ENCODE measurements around the gene DEGS2. TPM values are rescaled to one million over a fixed set of nuclear protein-coding genes. Genes with fewer than 3 reads are reported as not detected.

DEGS2 gene
- total RNA-seq, 1 experiment from 2014 or later = 1.6 TPM

GRCh38 chr14:100104523-100105300, 54.7 kb downstream of the DEGS2 start:
- TF ChIP-seq NFE2L1 (CRISPR knock-in tag; IDR thresholded peaks at IDR 0.05) (no peak), NR1H2 (CRISPR knock-in tag; IDR thresholded peaks at IDR 0.05) (no peak), ZNF423 (CRISPR knock-in tag; IDR thresholded peaks at IDR 0.05) (no peak), ZNF317 (CRISPR knock-in tag; IDR thresholded peaks at IDR 0.05; ENCODE audit: borderline replicate concordance, low read depth) (no peak), GRHL2 (CRISPR knock-in tag; IDR thresholded peaks at IDR 0.05; ENCODE audit: insufficient replicate concordance, severe bottlenecking) (no peak)
- H3K4me1 Mint-ChIP-seq = peaks cover 18% of the 10 kb centered on the region
- ATAC-seq (no peak), DNase-seq (ENCODE audit: low spot score) (peak; percentile 29)
- no peaks in the 10 kb centered on the region for H3K36me3 Mint-ChIP-seq
- H3K27ac Mint-ChIP-seq = no peak overlapping the region
- CTCF ChIA-PET = interaction anchor here (0.7 to 1.3 kb wide), 9 partner anchors 20 to 713 kb away, joined by 3 to 8 read pairs (median 4); no protein-coding TSS in a partner anchor
- POLR2A ChIA-PET = interaction anchor here (0.6 kb wide), 1 partner anchor 51 kb away, joined by 6 read pairs; no protein-coding TSS in a partner anchor
- H3K9me3 Mint-ChIP-seq = no peaks in the 10 kb centered on the region
- no peak overlapping the region for H3K4me3 Mint-ChIP-seq
- no peaks in the 10 kb centered on the region for H3K27me3 Mint-ChIP-seq (ENCODE audit: low read depth)

DNA sequence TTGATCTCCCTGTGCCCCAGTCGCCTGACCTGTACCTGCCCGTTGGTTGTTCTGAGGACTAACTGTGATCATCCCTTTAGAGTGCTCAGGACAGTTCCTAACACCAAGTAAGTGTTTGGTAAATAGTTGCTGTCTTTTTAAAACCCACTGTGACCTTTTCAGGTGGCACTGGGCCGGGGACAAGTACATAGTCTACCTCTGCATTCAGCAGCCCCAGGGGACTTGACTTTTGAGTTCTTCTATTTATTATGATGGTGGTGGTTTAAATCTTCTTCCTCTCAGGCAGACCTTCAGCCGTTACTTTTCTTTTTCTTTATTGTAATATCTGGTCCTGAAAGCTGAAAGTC, 55.5 kb downstream of the DEGS2 start:
- CTCF ChIA-PET = interaction anchor here (0.7 to 3.0 kb wide), 8 partner anchors 21 to 713 kb away, joined by 3 to 11 read pairs (median 6); no protein-coding TSS in a partner anchor
- Mint-ChIP-seq H3K36me3 (no peaks in the 10 kb centered on the region), H3K4me3 (no peak overlapping the region), H3K27me3 (ENCODE audit: low read depth) (no peaks in the 10 kb centered on the region), H3K27ac (no peak overlapping the region), H3K4me1 (peaks cover 18% of the 10 kb centered on the region), H3K9me3 (no peaks in the 10 kb centered on the region)
- no peak for DNase-seq (ENCODE audit: low spot score)
- no peak for TF ChIP-seq IRF1 (CRISPR knock-in tag; IDR thresholded peaks at IDR 0.05)
- ATAC-seq = no peak
- POLR2A ChIA-PET = interaction anchor here (0.6 kb wide), 1 partner anchor 51 kb away, joined by 6 read pairs; no protein-coding TSS in a partner anchor

DNA sequence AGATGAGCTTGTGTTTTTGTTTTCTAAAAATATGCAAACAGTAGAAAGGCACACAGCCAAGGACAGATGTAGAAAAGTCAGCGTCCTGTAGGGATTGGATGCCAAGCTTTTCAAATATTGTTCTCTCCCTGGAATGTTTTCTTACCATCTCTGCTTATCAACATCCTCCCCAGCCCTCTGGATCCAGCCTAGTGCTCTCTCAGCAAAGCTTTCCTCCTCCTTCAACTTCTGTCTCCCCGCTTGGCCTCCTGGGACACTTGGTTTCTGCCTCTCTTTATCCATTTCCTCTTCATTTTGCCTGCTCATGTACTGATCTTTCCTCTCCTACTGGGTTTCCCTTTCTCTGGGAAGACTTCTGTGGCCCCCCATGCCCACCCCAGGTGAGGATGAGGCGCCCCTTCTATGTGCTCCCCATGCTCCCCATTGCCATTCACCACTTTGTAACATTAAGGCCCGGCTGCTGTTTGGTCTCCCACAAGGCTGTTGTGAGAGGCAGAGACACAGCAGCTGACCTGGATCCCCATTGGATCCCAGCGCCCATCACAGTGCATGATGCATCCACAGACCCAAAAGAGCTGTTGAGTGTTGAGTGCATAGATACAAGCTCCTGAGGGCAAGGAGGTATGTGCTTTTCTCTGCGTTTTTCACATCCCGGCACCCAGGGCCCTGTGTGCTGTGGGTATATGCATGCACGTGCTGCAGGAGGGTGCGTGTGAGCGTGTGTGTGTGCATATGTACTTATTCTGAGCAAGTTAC, 56.0 kb downstream of the DEGS2 start:
- no peaks in the 10 kb centered on the region for H3K9me3 Mint-ChIP-seq
- no peak for TF ChIP-seq TEAD1 (CRISPR knock-in tag; IDR thresholded peaks at IDR 0.05)
- TF ChIP-seq JAZF1 (CRISPR knock-in tag; IDR thresholded peaks at IDR 0.05) = no peak
- TF ChIP-seq RORB (CRISPR knock-in tag; IDR thresholded peaks at IDR 0.05) = no peak
- no peak for TF ChIP-seq SP1 (CRISPR knock-in tag; conservative IDR thresholded peaks at IDR 0.05)
- no peak for TF ChIP-seq USF1 (CRISPR knock-in tag; IDR thresholded peaks at IDR 0.05)
- H3K36me3 Mint-ChIP-seq = no peaks in the 10 kb centered on the region
- H3K4me3 Mint-ChIP-seq = no peak overlapping the region
- POLR2A ChIA-PET = interaction anchor here (0.6 kb wide), 1 partner anchor 132 kb away, joined by 3 read pairs; no protein-coding TSS in a partner anchor
- ATAC-seq (no peak), DNase-seq (ENCODE audit: low spot score) (no peak)
- peaks cover 13% of the 10 kb centered on the region for H3K4me1 Mint-ChIP-seq
- H3K27me3 Mint-ChIP-seq (ENCODE audit: low read depth) = no peaks in the 10 kb centered on the region
- CTCF ChIA-PET = interaction anchor here (0.9 to 3.0 kb wide), 6 partner anchors 12 to 77 kb away, joined by 3 to 11 read pairs (median 6); no protein-coding TSS in a partner anchor
- H3K27ac Mint-ChIP-seq = no peak overlapping the region

- H3K4me3 Mint-ChIP-seq = no peak overlapping the region
- H3K36me3 Mint-ChIP-seq = no peaks in the 10 kb centered on the region
- TF ChIP-seq, protein P1, sequence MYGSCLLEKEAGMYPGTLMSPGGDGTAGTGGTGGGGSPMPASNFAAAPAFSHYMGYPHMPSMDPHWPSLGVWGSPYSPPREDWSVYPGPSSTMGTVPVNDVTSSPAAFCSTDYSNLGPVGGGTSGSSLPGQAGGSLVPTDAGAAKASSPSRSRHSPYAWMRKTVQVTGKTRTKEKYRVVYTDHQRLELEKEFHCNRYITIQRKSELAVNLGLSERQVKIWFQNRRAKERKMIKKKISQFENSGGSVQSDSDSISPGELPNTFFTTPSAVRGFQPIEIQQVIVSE (CRISPR knock-in tag; IDR thresholded peaks at IDR 0.05; ENCODE audit: borderline replicate concordance) = no peak
- TF ChIP-seq MXD4 (CRISPR knock-in tag; IDR thresholded peaks at IDR 0.05; ENCODE audit: borderline replicate concordance) (no peak), E2F5 (CRISPR knock-in tag; IDR thresholded peaks at IDR 0.05) (no peak), GTF2I (CRISPR knock-in tag; conservative IDR thresholded peaks at IDR 0.05) (no peak), ZNF317 (CRISPR knock-in tag; IDR thresholded peaks at IDR 0.05; ENCODE audit: borderline replicate concordance, low read depth) (no peak), SOX15 (CRISPR knock-in tag; IDR thresholded peaks at IDR 0.05) (no peak), IRF1 (CRISPR knock-in tag; IDR thresholded peaks at IDR 0.05) (no peak), IRF2 (CRISPR knock-in tag; IDR thresholded peaks at IDR 0.05; ENCODE audit: borderline replicate concordance, low read depth) (no peak), NR2C2 (CRISPR knock-in tag; IDR thresholded peaks at IDR 0.05) (no peak), ZNF232 (CRISPR knock-in tag; IDR thresholded peaks at IDR 0.05) (no peak)
Observed at GRCh38 chr14:100102156-100102785, 57.2 kb downstream of the DEGS2 start.

More at GRCh38 chr14:100102156-100102785, 57.2 kb downstream of the DEGS2 start:
- H3K4me1 Mint-ChIP-seq = peaks cover 6% of the 10 kb centered on the region
- no peaks in the 10 kb centered on the region for H3K9me3 Mint-ChIP-seq
- DNase-seq (ENCODE audit: low spot score) (no peak), ATAC-seq (0 out of 2 replicates have a peak, but pooled peaks have one; percentile 23)
- peak overlapping the region; percentile 9; the same call in 1 of the 2 replicates for H3K27ac Mint-ChIP-seq
- CTCF ChIA-PET = interaction anchor here (0.6 to 3.0 kb wide), 13 partner anchors 11 to 119 kb away, joined by 3 to 11 read pairs (median 3); no protein-coding TSS in a partner anchor
- POLR2A ChIA-PET = no interaction called here
- no peaks in the 10 kb centered on the region for H3K27me3 Mint-ChIP-seq (ENCODE audit: low read depth)

Measured in WTC11 (cell line).